Hematopoietic multipotent progenitor cell treated with erythropoietin and hydrocortisone succinate and interleukin-3 and kit ligand, for 6 days (in vitro differentiated cells): ENCODE results near the gene TMEM239.
"Not testable (repeated sequence)": the region's sequence is repeated elsewhere in the genome, so short reads cannot be mapped to it uniquely, and the experiment has no call there.

Source experiments
- DNase-seq: peaks from one replicate; pipeline ENCODE4 v3.0.0-alpha.2; 2015

The TMEM239 gene

GRCh38 chr20:2799688-2800520 is 16.3 kb upstream of the TMEM239 start:
- peak; percentile 35 for DNase-seq

- peak; percentile 89 for DNase-seq
Measured at GRCh38 chr20:2800521-2801285, 15.5 kb upstream of the TMEM239 start, which contains the start of gene CPXM1. TSS of gene CPXM1 (minus strand) at chr20:2800627. CDS start at chr20:2800572, 55 bp downstream.

- peak; percentile 39 for DNase-seq
Measured at GRCh38 chr20:2801286-2801728, 14.9 kb upstream of the TMEM239 start.

GRCh38 chr20:2804041-2804828 is 11.9 kb upstream of the TMEM239 start:
- peak; percentile 22 for DNase-seq

- DNase-seq, result peak; percentile 33
Measured at GRCh38 chr20:2804852-2805688, 11.1 kb upstream of the TMEM239 start.

- no peak for DNase-seq
Measured at GRCh38 chr20:2805689-2806350, 10.3 kb upstream of the TMEM239 start.

- DNase-seq, result no peak
Measured at GRCh38 chr20:2806351-2806701, 9.8 kb upstream of the TMEM239 start.

GRCh38 chr20:2807019-2807418 is 9.1 kb upstream of the TMEM239 start:
- no peak for DNase-seq

GRCh38 chr20:2807929-2808328 is 8.2 kb upstream of the TMEM239 start:
- not testable (repeated sequence) for DNase-seq

- DNase-seq, result no peak
Measured at GRCh38 chr20:2809690-2810089, 6.5 kb upstream of the TMEM239 start.

GRCh38 chr20:2812189-2812588 is 4.0 kb upstream of the TMEM239 start:
- no peak for DNase-seq

GRCh38 chr20:2814076-2814475 is 2.1 kb upstream of the TMEM239 start:
- DNase-seq, result no peak

GRCh38 chr20:2814587-2815051 is 1.5 kb upstream of the TMEM239 start, which contains the start of gene C20orf141:
TSS of gene C20orf141 (plus strand) at chr20:2814987. CDS start at chr20:2815185, 198 bp downstream.
- DNase-seq, result peak; percentile 65

GRCh38 chr20:2815242-2815900 is 793 bp upstream of the TMEM239 start:
- no peak for DNase-seq

- DNase-seq, result no peak
Measured at GRCh38 chr20:2816583-2817340, 598 bp downstream of the TMEM239 start.

GRCh38 chr20:2817341-2817726 is 1.2 kb downstream of the TMEM239 start:
- DNase-seq, result no peak

GRCh38 chr20:2817891-2818595 is 1.9 kb downstream of the TMEM239 start:
- DNase-seq, result no peak

GRCh38 chr20:2820084-2820895 is 4.1 kb downstream of the TMEM239 start:
- no peak for DNase-seq
